ENCODE data around the gene SARS2. TPM values are rescaled to one million over a fixed set of nuclear protein-coding genes. Genes with fewer than 3 reads are reported as not detected.

SARS2 gene
- polyA plus RNA-seq, 3 donors = 8.1 to 21.9 (median 8.3) TPM

- Histone ChIP-seq H3K4me1 (ENCODE audit: control insufficient read depth in 1 of 2, insufficient read depth in 2 of 2, low read length in 2 of 2) (peaks cover under 1 to 2% of the 10 kb centered on the region in 2 donors), H3K4me3 (replicated peaks in 1 of 3; ENCODE audit: low read depth in 2 of 3, low read length in 3 of 3) (no peak overlapping the region), H3K27me3 (ENCODE audit: control insufficient read depth in 2 of 2, insufficient read depth in 2 of 2, low read length in 2 of 2) (no peaks in the 10 kb centered on the region), H3K9me3 (replicated peaks in 1 of 2; ENCODE audit: control insufficient read depth in 1 of 2, insufficient read depth in 1 of 2, low read length in 2 of 2) (no peaks in the 10 kb centered on the region), H3K79me2 (ENCODE audit: insufficient read depth, low read length) (peaks cover 5% of the 10 kb centered on the region), H3K9ac (ENCODE audit: insufficient read depth, low read length, poor library complexity, severe bottlenecking) (no peak overlapping the region), H3K4me2 (replicated peaks; ENCODE audit: extremely low read depth, low read length, poor library complexity, severe bottlenecking) (no peak overlapping the region), H3K36me3 (replicated peaks in 1 of 2; ENCODE audit: control insufficient read depth in 1 of 2, insufficient read depth in 2 of 2, low read length in 2 of 2) (peaks cover 24 to 34% of the 10 kb centered on the region in 2 donors), H4K20me1 (ENCODE audit: insufficient read depth, low read length) (no peaks in the 10 kb centered on the region), H2AFZ (ENCODE audit: insufficient read depth, low read depth, low read length, poor library complexity, severe bottlenecking) (no peak overlapping the region), H3K27ac (ENCODE audit: low read depth in 1 of 2, low read length in 2 of 2) (no peak overlapping the region)
- H3K27me3 Mint-ChIP-seq (ENCODE audit: low read depth in 3 of 3) = no peaks in the 10 kb centered on the region
- no peak overlapping the region for H3K4me3 Mint-ChIP-seq
- H3K9me3 Mint-ChIP-seq = peaks cover 0 to 4% (median 0%) of the 10 kb centered on the region in 7 donors
- intact Hi-C loops (cut with micrococcal nuclease) = loop anchor here in 1 of 2 donors (10.0 kb wide), 2 partner anchors 190 to 520 kb away; partner anchors contain the start of gene FAM98C
- no peak for TF ChIP-seq CTCF (IDR thresholded peaks at IDR 0.05)
- peaks cover 35 to 54% of the 10 kb centered on the region in 2 donors for H3K36me3 Mint-ChIP-seq
- H3K4me1 Mint-ChIP-seq = peaks cover under 1% of the 10 kb centered on the region
- WGBS (ENCODE audit: insufficient coverage) = 98% methylated on average over 7 of the region's 7 CpGs
- H3K27ac Mint-ChIP-seq = peak overlapping the region in 1 of 7 donors; percentile 4
- no peak for DNase-seq
Measured at GRCh38 chr19:38924388-38924787, 6.2 kb downstream of the SARS2 start.

GRCh38 chr19:38922482-38922881, 8.1 kb downstream of the SARS2 start:
- Histone ChIP-seq H3K36me3 (replicated peaks in 1 of 2; ENCODE audit: control insufficient read depth in 1 of 2, insufficient read depth in 2 of 2, low read length in 2 of 2) (peaks cover 24 to 34% of the 10 kb centered on the region in 2 donors), H4K20me1 (ENCODE audit: insufficient read depth, low read length) (no peaks in the 10 kb centered on the region), H3K27ac (ENCODE audit: low read depth in 1 of 2, low read length in 2 of 2) (no peak overlapping the region), H3K4me1 (ENCODE audit: control insufficient read depth in 1 of 2, insufficient read depth in 2 of 2, low read length in 2 of 2) (no peaks in the 10 kb centered on the region), H3K4me3 (replicated peaks in 1 of 3; ENCODE audit: low read depth in 2 of 3, low read length in 3 of 3) (no peak overlapping the region), H3K27me3 (ENCODE audit: control insufficient read depth in 2 of 2, insufficient read depth in 2 of 2, low read length in 2 of 2) (no peaks in the 10 kb centered on the region), H2AFZ (ENCODE audit: insufficient read depth, low read depth, low read length, poor library complexity, severe bottlenecking) (no peak overlapping the region), H3K9ac (ENCODE audit: insufficient read depth, low read length, poor library complexity, severe bottlenecking) (no peak overlapping the region), H3K4me2 (replicated peaks; ENCODE audit: extremely low read depth, low read length, poor library complexity, severe bottlenecking) (no peak overlapping the region), H3K79me2 (ENCODE audit: insufficient read depth, low read length) (no peaks in the 10 kb centered on the region), H3K9me3 (replicated peaks in 1 of 2; ENCODE audit: control insufficient read depth in 1 of 2, insufficient read depth in 1 of 2, low read length in 2 of 2) (no peaks in the 10 kb centered on the region)
- TF ChIP-seq CTCF (IDR thresholded peaks at IDR 0.05) = no peak
- Mint-ChIP-seq H3K4me3 (no peak overlapping the region), H3K27ac (no peak overlapping the region), H3K27me3 (ENCODE audit: low read depth in 3 of 3) (peaks cover 0 to 2% (median 0%) of the 10 kb centered on the region in 3 donors), H3K4me1 (no peaks in the 10 kb centered on the region), H3K9me3 (peaks cover 0 to 4% (median 0%) of the 10 kb centered on the region in 7 donors), H3K36me3 (peaks cover 36 to 46% of the 10 kb centered on the region in 2 donors)
- WGBS (ENCODE audit: insufficient coverage) = 86% methylated on average over 3 of the region's 5 CpGs
- intact Hi-C loops (cut with micrococcal nuclease) = loop anchor here in 1 of 2 donors (10.0 kb wide), 2 partner anchors 188 to 518 kb away; partner anchors contain the start of gene FAM98C
- no peak for DNase-seq
